Activated effector memory CD4-positive, alpha-beta T cell treated with Interleukin-2 at 50 U/mL for 16 hours (primary cell): Measurements from ENCODE around the gene SPACA4.
"Not testable (repeated sequence)": the region's sequence is repeated elsewhere in the genome, so short reads cannot be mapped to it uniquely, and the experiment has no call there.

Experiments used
- DNase-seq: peaks from one replicate; pipeline ENCODE4 v3.0.0-alpha.2; 2020

SPACA4 gene

DNA sequence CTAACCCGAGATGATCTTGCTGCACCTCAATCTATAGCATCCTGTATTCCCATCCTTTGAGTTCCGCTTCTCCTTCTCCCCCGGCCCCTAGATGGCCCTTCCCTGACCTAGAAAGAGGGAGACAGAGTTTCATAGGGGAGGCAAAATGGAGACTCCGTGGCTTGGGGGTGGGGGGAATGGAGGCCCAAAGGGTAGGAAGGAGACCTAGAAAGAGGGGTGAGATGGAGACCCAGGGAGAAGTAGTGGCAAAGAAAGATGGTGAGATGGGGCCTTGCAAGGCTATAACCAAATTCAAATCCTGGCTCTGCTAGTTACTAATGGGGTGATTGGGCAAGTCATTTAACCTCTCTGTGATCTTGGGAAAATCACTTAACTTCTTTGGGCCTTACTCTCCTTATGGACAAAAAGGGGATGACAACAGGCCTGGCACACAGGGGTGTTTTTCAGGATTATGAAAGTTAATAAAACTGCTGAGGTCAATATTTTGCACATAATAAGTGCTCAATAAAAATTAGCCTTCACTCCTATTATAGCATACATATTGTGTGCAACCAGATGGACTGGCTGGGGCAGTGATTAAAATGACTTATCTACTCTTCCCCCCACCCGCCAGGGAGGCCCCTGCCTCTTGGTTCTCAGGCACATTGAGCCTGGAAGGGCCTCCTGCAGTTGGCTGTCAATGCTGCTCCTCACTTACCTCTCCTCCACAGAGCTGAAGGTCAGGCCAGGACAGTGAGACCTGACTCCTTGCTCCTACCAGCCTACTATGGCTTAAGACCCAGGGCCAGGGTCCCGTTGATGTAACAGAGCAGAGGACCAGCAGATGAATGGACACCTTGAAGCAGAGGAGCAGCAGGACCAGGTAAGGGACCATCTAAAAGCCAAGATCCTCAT is 13.4 kb downstream of the SPACA4 start:
- no peak for DNase-seq

DNA sequence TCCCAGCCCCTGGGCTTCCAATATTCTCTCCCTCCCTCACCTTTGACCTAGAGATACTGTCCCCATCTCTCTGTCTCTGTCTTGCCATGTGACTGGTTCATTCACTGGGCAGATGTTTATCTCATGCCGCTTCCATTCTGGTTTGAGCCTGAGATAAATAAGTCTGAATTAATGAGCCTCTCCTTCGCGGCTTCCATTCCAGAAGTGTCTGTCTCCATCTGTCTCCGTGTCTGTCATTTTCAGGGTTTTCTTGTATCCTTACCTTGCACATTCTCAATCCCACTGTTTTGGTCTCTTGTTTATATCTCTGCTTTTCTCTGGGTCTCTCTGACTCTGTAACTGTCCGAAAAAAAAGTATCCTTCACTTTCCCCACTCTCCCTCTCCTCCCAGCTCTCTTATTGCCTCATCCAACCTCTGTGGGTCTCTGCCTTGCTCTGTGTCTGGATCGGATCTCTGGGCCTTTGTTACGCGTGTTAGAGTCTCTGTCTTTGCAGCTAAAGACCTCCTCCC is 17.1 kb downstream of the SPACA4 start:
- no peak for DNase-seq

DNA sequence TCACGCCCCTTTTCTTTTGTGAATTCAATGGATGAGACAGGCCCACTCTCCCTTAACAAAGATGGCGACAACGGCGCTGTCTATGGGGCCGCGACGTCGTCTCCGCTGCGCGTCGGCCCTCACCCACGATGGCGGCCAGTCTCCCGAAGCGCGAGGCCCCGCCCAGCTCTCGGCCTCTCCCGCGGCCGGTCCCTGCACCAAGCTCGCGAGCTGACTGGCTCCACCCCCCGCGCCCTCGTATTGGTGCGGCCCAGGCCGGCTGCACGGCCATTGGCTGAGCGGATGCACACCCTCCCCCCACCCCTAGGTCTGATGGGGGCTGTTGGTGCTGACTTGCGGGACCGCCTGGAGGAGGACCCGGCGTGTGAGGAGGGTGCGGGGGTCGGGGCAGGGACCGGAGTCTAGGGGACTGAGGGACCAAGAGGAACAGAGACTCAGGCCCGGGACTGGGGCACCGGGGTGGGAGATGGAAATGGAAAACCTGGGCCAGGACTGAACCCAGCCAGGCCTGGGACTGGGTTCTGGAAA is 17.6 kb downstream of the SPACA4 start:
- DNase-seq: peak; percentile 93

DNA sequence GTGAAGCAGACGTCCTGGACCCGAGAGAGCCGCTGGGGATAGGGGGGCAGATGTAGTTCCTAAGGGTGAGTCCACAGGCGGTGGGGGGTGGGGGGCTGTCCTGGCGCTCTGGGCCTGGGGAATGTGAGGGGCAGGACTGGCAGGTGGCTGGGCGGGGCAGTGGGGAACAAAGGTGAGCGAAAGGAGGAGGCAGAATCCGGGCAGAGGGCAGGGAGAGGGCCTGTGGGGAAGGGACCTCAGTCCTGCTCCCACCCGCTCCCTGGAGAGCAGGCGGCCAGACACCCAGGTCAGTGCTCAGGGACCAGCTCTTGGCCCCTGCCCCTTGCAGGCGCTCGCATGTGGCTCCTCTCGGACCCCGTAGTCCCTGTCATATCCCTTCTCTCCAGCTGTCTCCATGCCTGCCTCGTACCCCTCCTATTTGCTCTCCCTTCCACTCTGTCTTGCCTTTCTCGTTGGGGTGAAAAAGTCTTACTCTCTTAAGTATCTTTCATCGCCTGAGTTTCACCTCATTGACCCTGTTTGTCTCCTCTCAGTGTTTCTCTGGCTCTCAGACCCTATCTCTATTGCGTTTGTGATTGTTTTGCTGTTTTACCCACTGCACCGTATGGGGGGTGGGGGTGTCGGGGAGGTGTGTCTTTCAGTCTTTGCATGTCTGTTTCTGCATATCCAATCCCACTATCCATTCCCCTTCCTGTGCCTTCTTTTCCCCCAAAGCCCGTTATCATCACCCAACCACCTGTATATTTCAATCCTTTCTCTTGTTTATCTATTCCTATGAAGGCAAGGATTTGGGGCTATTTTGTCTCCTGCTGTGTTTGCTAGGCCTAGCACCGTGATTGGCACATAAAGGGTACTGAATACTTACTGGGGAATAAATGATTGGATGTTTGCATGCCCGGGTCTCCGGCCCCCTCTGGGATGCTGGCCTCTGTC is 18.5 kb downstream of the SPACA4 start:
- no peak for DNase-seq

DNA sequence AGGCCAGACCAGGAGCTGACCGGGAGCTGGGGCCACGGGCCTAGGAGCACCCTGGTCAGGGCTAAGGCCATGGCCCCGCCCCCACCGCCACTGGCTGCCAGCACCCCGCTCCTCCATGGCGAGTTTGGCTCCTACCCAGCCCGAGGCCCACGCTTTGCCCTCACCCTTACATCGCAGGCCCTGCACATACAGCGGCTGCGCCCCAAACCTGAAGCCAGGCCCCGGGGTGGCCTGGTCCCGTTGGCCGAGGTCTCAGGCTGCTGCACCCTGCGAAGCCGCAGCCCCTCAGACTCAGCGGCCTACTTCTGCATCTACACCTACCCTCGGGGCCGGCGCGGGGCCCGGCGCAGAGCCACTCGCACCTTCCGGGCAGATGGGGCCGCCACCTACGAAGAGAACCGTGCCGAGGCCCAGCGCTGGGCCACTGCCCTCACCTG is 19.4 kb downstream of the SPACA4 start:
- DNase-seq: no peak

DNA sequence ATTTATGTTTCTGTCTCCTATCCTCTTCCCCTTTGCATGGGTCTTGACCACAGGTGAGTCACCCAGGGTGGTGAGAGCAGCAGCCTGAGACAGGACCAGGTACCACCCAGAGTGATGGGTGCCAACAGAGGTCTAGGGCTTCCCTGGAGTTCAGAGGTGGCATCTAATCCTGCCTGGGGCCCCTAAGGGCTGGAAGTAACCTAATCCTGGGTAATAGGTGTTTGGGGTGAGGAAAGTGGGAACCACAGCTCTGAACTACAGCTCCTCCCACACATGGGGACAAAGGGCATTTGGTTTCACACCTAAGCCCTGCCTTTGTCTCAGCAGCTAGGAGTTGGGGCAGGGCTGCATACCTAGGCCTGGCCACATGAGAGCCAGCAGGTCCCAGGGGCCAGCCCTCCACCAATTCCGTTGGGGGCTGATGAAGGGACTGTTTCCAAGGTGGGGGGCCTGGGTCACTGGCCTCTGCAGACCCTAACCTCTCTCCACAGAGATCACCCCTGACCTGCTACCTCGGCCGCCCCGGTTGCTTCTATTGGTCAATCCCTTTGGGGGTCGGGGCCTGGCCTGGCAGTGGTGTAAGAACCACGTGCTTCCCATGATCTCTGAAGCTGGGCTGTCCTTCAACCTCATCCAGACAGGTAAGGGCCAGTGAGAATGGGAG is 20.8 kb downstream of the SPACA4 start:
- no peak for DNase-seq

DNA sequence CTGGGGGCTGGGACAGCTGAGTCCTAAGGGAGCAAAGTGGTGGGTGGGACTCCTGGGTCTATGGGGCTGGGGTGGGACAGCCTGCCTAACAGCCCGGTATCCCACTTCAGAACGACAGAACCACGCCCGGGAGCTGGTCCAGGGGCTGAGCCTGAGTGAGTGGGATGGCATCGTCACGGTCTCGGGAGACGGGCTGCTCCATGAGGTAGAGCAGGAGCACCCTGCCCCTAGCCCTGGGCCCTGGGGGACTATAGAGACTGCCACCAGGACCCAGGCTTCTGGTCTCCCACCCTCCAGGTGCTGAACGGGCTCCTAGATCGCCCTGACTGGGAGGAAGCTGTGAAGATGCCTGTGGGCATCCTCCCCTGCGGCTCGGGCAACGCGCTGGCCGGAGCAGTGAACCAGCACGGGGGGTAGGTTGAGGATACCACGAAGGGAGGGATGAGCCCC is 21.3 kb downstream of the SPACA4 start:
- no peak for DNase-seq

DNA sequence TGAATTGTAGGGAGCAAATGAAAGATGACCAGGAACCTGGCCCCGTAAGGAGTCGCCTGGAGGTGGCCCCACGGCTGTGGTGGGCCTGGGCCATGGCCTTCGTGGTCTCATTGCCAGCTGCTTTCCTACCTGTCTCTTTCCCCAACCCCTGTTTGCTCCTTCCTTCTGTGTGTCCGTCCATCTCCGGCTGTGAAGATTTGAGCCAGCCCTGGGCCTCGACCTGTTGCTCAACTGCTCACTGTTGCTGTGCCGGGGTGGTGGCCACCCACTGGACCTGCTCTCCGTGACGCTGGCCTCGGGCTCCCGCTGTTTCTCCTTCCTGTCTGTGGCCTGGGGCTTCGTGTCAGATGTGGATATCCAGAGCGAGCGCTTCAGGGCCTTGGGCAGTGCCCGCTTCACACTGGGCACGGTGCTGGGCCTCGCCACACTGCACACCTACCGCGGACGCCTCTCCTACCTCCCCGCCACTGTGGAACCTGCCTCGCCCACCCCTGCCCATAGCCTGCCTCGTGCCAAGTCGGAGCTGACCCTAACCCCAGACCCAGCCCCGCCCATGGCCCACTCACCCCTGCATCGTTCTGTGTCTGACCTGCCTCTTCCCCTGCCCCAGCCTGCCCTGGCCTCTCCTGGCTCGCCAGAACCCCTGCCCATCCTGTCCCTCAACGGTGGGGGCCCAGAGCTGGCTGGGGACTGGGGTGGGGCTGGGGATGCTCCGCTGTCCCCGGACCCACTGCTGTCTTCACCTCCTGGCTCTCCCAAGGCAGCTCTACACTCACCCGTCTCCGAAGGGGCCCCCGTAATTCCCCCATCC is 22.1 kb downstream of the SPACA4 start:
- no peak for DNase-seq

DNA sequence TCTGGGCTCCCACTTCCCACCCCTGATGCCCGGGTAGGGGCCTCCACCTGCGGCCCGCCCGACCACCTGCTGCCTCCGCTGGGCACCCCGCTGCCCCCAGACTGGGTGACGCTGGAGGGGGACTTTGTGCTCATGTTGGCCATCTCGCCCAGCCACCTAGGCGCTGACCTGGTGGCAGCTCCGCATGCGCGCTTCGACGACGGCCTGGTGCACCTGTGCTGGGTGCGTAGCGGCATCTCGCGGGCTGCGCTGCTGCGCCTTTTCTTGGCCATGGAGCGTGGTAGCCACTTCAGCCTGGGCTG is 22.7 kb downstream of the SPACA4 start:
- DNase-seq: no peak

DNA sequence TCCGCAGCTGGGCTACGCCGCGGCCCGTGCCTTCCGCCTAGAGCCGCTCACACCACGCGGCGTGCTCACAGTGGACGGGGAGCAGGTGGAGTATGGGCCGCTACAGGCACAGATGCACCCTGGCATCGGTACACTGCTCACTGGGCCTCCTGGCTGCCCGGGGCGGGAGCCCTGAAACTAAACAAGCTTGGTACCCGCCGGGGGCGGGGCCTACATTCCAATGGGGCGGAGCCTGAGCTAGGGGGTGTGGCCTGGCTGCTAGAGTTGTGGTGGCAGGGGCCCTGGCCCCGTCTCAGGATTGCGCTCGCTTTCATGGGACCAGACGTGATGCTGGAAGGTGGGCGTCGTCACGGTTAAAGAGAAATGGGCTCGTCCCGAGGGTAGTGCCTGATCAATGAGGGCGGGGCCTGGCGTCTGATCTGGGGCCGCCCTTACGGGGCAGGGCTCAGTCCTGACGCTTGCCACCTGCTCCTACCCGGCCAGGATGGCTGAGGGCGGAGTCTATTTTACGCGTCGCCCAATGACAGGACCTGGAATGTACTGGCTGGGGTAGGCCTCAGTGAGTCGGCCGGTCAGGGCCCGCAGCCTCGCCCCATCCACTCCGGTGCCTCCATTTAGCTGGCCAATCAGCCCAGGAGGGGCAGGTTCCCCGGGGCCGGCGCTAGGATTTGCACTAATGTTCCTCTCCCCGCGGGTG is 23.2 kb downstream of the SPACA4 start:
- no peak for DNase-seq

DNA sequence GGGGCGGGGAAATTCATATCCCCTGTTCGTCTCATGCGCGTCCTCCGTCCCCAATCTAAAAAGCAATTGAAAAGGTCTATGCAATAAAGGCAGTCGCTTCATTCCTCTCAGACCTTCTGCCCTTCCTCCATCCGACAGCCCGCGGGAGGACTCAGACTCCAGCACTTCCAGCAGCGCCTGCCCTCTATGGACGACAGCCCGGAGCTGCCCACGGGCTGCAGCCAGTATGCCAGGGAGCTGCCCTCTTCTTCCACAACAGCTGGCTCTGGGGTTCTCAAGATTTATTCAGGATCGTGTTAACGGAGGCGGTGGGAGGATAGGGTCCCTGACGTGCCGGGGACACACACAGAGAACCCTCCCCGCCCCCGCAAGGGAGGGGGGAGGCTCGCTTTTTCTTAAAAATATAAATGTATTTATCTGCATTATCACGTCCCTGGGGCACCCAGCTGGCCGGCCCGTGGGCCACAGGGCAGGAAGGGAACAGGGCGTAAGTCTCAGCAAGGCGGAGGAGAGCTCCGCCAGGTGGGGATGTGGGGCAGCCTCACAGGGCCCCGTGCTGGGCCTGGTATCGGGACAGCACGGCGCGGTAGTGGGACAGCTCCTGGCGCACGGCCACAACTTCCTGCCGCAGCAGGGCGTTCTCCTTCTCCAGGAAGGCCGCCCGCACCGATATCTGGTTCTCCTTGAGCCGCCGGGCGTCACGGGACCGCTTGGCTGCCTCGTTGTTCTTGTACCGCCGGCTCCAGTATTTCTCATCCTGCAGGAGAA is 23.9 kb downstream of the SPACA4 start:
- no peak for DNase-seq

DNA sequence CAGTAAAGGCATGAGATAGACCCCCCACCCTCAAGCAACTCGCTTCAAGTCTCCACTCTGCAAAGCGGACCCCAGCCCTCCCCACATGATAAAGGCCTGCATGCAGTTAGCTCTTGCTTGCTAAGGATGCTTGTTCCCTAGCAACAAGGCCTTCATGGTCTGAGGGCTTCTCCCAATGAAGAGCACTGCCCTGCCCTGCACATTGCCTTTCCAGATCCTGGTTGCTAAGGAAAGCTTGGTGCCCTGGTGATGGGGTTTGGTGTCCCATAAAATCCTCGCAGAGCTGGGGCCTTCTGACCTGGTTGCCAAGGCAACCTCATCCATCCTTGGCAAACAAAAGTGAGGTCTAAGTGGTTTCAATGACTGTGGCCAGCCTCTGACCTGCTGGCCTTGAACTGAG is 24.7 kb downstream of the SPACA4 start:
- no peak for DNase-seq

DNA sequence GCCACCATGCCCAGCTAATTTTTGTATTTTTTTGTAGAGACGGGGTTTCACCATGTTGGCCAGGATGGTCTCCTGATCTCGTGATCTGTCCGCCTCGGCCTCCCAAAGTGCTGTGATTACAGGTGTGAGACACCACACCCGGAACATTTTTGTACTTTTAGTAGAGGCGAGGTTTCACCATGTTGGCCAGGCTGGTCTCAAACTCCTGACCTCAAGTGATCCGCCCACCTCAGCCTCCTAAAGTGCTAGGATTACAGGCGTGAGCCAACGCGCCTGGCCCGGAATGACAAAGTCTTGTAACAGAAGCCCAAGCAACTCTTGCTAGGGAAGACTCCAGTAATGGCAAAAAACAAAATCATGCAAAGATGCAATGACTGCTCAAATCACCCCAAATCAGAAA is 25.7 kb downstream of the SPACA4 start:
- not testable (repeated sequence) for DNase-seq

DNA sequence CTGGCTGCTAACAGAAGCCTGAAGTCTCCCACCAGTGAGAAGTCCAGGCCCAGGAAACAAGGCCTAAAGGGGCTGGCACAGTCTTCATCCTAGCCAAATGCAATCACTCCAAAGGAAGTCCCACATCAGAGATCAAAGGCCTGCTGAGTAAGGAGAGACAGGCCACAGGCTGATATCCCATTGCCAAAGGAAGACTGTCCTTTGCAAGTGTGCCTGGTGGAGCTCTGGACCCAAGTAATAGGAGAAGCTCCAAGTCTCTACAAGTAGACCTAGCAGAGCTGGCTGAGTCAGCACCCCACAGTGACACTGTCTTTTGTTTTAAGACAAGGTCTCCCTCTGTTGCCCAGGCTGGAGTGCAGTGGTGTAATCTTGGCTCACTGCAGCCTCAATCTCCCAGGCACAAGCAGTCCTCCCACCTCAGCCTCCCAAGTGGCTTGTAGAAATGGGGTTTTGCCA is 26.2 kb downstream of the SPACA4 start:
- DNase-seq: no peak

DNA sequence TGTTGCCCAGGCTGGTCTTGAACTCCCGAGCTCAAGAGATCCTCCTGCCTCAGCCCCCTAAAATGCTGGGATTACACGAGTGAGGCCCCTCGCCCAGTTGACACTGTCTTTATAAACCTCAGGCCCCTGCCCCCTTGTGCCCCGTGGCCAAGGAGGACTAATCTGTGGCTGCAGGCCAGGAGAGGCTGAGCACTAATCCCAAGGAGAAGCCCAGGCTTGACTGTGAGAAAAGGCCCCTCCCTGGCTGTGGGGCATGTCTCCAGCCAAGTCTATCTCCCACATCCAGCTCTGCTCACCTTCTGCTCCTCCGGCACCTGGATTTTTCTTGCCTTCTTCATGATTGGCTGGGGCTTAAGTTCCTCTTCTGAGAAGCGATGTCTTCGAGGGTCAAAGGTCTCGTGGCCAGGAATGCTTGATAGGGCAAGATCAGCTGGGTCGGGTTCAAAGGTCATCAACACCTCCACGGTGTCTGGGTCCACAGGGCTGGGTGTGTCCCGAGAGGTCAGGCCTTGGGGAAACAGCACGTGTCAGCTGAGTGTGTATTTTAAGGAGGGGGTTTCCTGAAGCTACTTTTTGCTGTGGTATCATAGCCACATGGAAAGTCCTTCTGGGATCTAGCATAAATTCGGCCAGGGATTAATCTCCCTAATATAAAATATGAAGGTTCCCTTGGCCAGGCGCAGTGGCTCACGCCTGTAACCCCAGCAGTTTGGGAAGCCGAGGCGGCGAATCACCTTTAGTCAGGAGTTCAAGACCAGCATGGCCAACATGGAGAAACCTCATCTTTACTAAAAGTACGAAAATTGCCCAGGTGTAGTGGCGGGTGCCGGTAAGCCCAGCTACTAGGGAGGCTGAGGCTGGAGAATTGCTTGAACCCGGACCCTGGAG is 26.9 kb downstream of the SPACA4 start:
- DNase-seq: no peak

DNA sequence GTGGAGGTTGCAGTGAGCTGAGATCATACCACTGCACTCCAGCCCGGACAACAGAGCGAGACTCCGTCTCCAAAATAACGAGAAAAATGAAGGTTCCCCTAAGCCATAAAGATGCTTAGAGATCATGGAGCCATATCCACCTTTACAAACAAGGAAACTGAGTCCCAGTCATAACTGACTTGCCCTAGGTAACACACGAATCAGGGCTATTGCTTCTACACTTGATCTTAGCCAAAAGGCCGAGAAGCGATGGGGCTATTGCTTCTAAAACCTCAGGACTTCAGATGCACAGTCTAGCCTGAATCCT is 27.4 kb downstream of the SPACA4 start:
- no peak for DNase-seq

DNA sequence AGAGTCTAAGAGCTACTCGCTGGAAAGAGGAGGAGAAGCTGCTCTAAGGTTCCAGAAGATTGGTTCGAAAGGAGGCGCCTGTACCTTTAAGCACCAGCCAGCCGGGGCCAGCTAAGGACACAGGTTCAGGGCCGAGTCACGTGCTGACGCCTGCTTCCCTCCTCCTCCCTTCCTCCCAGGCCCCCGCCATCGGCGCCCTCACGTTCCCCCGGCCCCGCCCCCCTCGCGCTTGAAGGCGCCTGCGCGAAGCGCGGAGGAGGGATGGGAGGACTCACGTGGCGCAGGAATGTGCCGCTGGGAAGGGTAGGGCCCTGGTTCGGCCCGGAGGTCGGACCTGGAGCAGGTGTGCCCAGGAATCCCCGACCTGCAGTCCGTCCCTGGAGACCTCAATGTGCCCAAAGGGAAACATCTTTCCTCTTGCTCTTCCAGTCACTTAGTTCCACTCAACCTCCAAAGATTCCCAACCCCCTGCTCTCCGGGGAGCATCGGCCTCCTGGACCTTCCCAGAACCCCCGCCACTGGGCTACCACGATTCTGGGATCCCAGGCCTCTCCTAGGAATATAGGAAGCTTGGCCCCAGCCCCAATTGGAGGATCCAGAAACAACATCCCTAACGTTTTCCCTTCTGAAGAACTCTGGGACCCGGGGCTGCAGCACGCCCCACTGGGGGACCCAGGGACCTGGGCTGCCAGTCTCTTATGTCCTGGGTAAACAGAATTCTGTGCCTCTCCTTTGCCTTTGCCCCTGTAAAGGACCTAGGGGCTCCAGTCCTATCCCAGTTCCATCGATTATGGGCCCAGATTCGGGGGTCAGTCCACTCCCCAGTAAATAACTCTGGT is 28.1 kb downstream of the SPACA4 start:
- DNase-seq: peak; percentile 88

DNA sequence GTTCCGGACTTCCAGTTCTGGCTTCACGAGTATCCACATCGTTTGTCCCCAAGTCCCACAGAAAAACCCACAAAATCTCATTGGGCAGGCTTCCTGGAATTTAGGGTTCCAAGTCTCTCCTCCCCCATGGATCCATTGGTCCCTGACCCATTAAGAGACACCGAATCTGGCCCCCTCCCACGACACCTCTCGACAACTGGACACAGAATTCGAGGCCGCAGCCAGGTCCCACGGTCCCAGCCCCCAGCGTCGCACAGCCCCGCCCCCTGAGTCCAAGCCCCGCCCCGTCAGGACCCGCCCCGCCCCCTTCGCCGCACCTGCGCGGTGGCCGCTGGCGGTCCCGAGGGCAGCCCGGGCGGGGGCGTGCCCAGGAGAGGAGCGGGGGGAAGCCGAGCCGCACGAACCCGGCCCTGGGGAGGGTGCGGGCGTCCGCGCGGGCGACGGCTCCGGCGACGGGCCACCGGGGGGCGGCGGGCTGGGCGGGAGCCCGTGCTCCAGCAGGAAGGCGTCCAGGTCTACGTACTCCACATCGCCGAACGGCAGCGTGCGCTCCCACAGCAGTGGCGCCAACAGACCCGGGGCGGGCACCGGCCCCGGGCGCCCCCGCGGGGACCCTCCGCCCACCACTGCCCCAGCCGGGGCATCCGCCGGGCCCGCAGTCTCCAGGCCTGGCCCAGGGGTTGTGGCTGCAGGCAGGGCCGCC is 28.9 kb downstream of the SPACA4 start:
- DNase-seq: peak; percentile 63
